NB4 (cell line): ENCODE measurements around the gene ATP6V1F.
A peak's percentile ranks its signal among the peaks of the same experiment; 100 is the strongest.

Source experiments
- DNase-seq: peaks from one replicate; pipeline ENCODE4 v3.0.0; 2010; ENCODE audit warnings: low read depth
- H3K4me3 ChIP-seq: one replicate; pipeline ENCODE4 v1.5.1; 2011; ENCODE audit warnings: mild to moderate bottlenecking, low read depth, low read length, moderate library complexity
- CTCF ChIP-seq: IDR thresholded peaks from one replicate; pipeline ENCODE4 v1.5.1; 2012; ENCODE audit warnings: low read depth, low read length
- MYC ChIP-seq: IDR thresholded peaks from 2 replicates; pipeline ENCODE4 v1.6.1; 2011; ENCODE audit warnings: low read depth, low read length
- POLR2A ChIP-seq: IDR thresholded peaks from 2 replicates; pipeline ENCODE4 v1.6.1; 2011; ENCODE audit warnings: mild to moderate bottlenecking; ENCODE audit not compliant: insufficient read length; ENCODE audit errors: extremely low read depth
- TF ChIP-seq, protein P1 (sequence below): IDR thresholded peaks from 2 replicates; pipeline ENCODE4 v1.6.1; 2011; ENCODE audit warnings: low read depth, low read length

ATP6V1F gene

GRCh38 chr7:128891110-128891941 lies 28.7 kb downstream of the ATP6V1F start:
- H3K4me3 ChIP-seq, result no peak overlapping the region
- DNase-seq, result no peak
- TF ChIP-seq, protein P1, sequence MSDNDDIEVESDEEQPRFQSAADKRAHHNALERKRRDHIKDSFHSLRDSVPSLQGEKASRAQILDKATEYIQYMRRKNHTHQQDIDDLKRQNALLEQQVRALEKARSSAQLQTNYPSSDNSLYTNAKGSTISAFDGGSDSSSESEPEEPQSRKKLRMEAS, result no peak
- TF ChIP-seq POLR2A (no peak), CTCF (no peak), MYC (no peak)

GRCh38 chr7:128891942-128892269 lies 29.2 kb downstream of the ATP6V1F start:
- DNase-seq, result no peak
- TF ChIP-seq MYC (no peak), CTCF (no peak), POLR2A (no peak)
- TF ChIP-seq, protein P1, result 0 out of 2 replicates have a peak, but pooled peaks have one; percentile 15
- no peak overlapping the region for H3K4me3 ChIP-seq

GRCh38 chr7:128892521-128893250 lies 30.0 kb downstream of the ATP6V1F start:
- TF ChIP-seq CTCF (no peak), POLR2A (no peak), MYC (no peak)
- TF ChIP-seq, protein P1, result no peak
- no peak for DNase-seq

DNA sequence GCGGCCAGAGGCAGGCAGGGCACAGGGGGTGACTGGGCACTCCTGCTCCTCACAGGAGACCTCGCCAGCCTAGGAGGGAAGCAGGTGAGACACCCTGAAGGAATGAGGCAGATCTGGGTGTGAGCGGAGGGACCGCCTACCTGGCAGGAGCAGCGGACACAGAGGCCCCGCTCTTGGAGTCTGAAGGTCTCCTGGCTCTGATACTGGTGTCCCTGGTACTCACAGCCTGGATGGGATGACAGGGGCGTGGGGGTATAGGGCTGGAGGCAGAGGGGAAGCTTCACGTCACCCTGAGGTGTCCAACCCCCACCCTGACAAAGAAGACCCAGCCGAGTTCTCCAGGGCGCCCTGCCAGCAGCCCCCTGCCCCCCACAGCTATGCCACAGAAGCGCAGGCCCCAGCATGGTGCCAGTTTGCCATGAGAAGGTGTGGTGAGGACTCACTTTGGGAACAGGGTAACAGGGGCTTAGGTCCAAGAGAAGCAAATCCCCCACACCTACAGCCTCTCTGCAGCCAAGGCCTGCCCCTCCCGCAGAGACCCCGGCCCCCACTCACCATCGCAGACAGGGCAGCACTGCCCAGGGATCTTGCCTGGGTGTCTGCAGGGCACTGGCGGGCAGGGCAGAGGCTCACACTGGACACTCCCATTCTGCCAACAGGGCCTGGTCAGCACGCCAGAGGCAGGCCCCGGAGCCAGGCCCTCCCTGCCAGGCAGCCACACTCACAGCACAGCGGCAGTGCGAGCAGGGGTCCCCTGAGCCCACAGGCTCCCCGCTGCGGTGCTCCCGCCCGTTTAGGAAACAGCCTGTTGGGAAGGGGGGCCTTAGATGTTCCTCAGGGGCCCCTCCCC lies 30.8 kb downstream of the ATP6V1F start:
- H3K4me3 ChIP-seq, result no peak overlapping the region
- TF ChIP-seq, protein P1, result no peak
- TF ChIP-seq MYC, result no peak
- TF ChIP-seq CTCF, result no peak
- no peak for TF ChIP-seq POLR2A
- no peak for DNase-seq

More at GRCh38 chr7:128892521-128893250, 30.0 kb downstream of the ATP6V1F start:
- H3K4me3 ChIP-seq, result no peak overlapping the region

GRCh38 chr7:128894101-128894440 lies 31.4 kb downstream of the ATP6V1F start:
- H3K4me3 ChIP-seq, result no peak overlapping the region
- TF ChIP-seq POLR2A, result no peak
- TF ChIP-seq, protein P1, result no peak
- TF ChIP-seq CTCF, result no peak
- no peak for TF ChIP-seq MYC

More at GRCh38 chr7:128894101-128894440, 31.4 kb downstream of the ATP6V1F start:
- no peak for DNase-seq
